Osteocyte (in vitro differentiated cells): ENCODE results near the gene ADAMTSL2. TPM values are rescaled to one million over a fixed set of nuclear protein-coding genes. Genes with fewer than 3 reads are reported as not detected.
A peak's percentile ranks its signal among the peaks of the same experiment; 100 is the strongest.

Experiments used
- DNase-seq: peaks from one replicate; pipeline ENCODE4 v3.0.0; 2021; ENCODE audit warnings: mixed read lengths; ENCODE audit not compliant: unreplicated experiment; ENCODE audit errors: extremely low spot score
- H3K27ac Mint-ChIP-seq: one replicate; pipeline ENCODE4 v1.8.0; 2021; ENCODE audit warnings: mild to moderate bottlenecking, mixed read lengths; ENCODE audit not compliant: unreplicated experiment
- H3K27me3 Mint-ChIP-seq: one replicate; pipeline ENCODE4 v1.8.0; 2021; ENCODE audit warnings: mixed read lengths; ENCODE audit not compliant: unreplicated experiment
- H3K36me3 Mint-ChIP-seq: one replicate; pipeline ENCODE4 v1.8.0; 2021; ENCODE audit warnings: mixed read lengths; ENCODE audit not compliant: unreplicated experiment
- H3K4me1 Mint-ChIP-seq: one replicate; pipeline ENCODE4 v1.8.0; 2021; ENCODE audit warnings: mixed read lengths; ENCODE audit not compliant: unreplicated experiment
- H3K4me3 Mint-ChIP-seq: one replicate; pipeline ENCODE4 v1.8.0; 2021; ENCODE audit warnings: mild to moderate bottlenecking, moderate library complexity, mixed read lengths; ENCODE audit not compliant: unreplicated experiment
- H3K9me3 Mint-ChIP-seq: one replicate; pipeline ENCODE4 v1.8.0; 2021; ENCODE audit warnings: mixed read lengths; ENCODE audit not compliant: unreplicated experiment
- CTCF ChIP-seq: fragments of 200-600 bp; sonication (generic); IDR thresholded peaks from 2 replicates; pipeline ENCODE4 v1.5.0; 2021; ENCODE audit warnings: antibody characterized with exemption, mild to moderate bottlenecking, moderate library complexity
- total RNA-seq: library from RNA; stranded (reverse); gene quantifications from 2 replicates; pipeline ENCODE4 v1.2.1, GENCODE V29; 2021

The ADAMTSL2 gene
- total RNA-seq, 1 donor from 2014 or later = 0.11 TPM

GRCh38 chr9:133492061-133493021 lies 42.2 kb upstream of the ADAMTSL2 start:
- Mint-ChIP-seq H3K27ac (peak overlapping the region; percentile 89), H3K4me3 (peak overlapping the region; percentile 14), H3K4me1 (peaks cover 47% of the 10 kb centered on the region), H3K9me3 (no peaks in the 10 kb centered on the region), H3K27me3 (peaks cover 6% of the 10 kb centered on the region), H3K36me3 (no peaks in the 10 kb centered on the region)
- TF ChIP-seq CTCF = no peak
- DNase-seq = no peak

- Mint-ChIP-seq H3K4me1 (peaks cover 45% of the 10 kb centered on the region), H3K4me3 (no peak overlapping the region), H3K36me3 (no peaks in the 10 kb centered on the region), H3K27ac (peak overlapping the region; percentile 89), H3K27me3 (peaks cover 16% of the 10 kb centered on the region), H3K9me3 (no peaks in the 10 kb centered on the region)
- no peak for TF ChIP-seq CTCF
- DNase-seq = no peak
These were observed 41.1 kb upstream of the ADAMTSL2 start for GRCh38 chr9:133493428-133493827.

- H3K9me3 Mint-ChIP-seq = no peaks in the 10 kb centered on the region
- peaks cover 19% of the 10 kb centered on the region for H3K27me3 Mint-ChIP-seq
- no peak overlapping the region for H3K4me3 Mint-ChIP-seq
- TF ChIP-seq CTCF = no peak
- H3K36me3 Mint-ChIP-seq = no peaks in the 10 kb centered on the region
- H3K4me1 Mint-ChIP-seq = peaks cover 43% of the 10 kb centered on the region
- no peak overlapping the region for H3K27ac Mint-ChIP-seq
- no peak for DNase-seq
These were observed 40.5 kb upstream of the ADAMTSL2 start for GRCh38 chr9:133493845-133494540.

DNA sequence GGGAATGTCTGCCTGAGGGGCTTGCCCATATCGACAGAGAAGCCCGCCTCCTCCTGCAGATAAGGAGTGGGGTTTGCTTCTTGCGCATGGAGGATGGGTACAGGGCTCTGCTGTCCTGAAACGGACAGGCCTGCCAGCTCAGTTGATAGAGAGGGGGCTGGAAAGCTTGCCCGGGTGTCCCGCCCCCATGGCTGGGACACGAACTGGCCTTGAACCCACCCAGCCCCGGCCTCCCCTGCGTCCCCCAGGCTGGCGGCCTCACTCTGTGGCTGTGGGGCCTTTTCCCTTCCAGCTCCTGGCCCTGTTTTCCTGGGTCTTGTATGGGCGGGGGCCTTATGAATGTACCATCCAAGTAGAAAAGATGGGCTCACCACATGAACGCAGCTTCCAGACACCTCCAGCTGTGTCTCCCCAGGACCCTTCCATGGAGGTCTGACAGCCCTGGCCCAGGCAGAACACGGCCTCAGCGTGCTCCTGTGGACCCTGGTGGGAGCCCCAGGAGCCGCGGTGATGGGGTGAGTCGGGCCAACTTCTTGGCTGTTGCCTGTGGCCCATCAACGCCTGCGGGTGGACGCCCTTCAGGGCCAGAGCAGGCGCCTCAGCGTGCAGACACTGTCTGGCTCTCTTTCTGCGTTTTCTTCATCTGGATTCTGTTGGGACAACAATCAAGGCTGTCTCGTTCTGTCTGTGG lies 39.7 kb upstream of the ADAMTSL2 start:
- Mint-ChIP-seq H3K36me3 (no peaks in the 10 kb centered on the region), H3K27me3 (peaks cover 19% of the 10 kb centered on the region), H3K9me3 (no peaks in the 10 kb centered on the region)

More for the DNA sequence above, 39.7 kb upstream of the ADAMTSL2 start:
- DNase-seq = no peak
- no peak for TF ChIP-seq CTCF
- H3K4me3 Mint-ChIP-seq = no peak overlapping the region
- H3K27ac Mint-ChIP-seq = no peak overlapping the region
- H3K4me1 Mint-ChIP-seq = peaks cover 35% of the 10 kb centered on the region
